HUES48 (cell line): ENCODE measurements around the gene FANCC.

Experiments
- H3K27ac ChIP-seq: one replicate; pipeline ENCODE4 v1.7.0; 2013; ENCODE audit warnings: low read depth, low read length, inconsistent platforms
- H3K27me3 ChIP-seq: 2 replicates; pipeline ENCODE4 v1.6.1; 2013; ENCODE audit warnings: mild to moderate bottlenecking, low read length; ENCODE audit not compliant: control insufficient read depth, insufficient read depth
- H3K36me3 ChIP-seq: 2 replicates; pipeline ENCODE4 v1.6.1; 2013; ENCODE audit warnings: low read length; ENCODE audit not compliant: control insufficient read depth, insufficient read depth
- H3K4me1 ChIP-seq: 2 replicates; pipeline ENCODE4 v1.6.1; 2013; ENCODE audit warnings: mild to moderate bottlenecking, low read length; ENCODE audit not compliant: control insufficient read depth, insufficient read depth
- H3K4me3 ChIP-seq: 2 replicates; pipeline ENCODE4 v1.5.1; 2013; ENCODE audit warnings: mild to moderate bottlenecking, low read depth, low read length
- H3K9ac ChIP-seq: 2 replicates; pipeline ENCODE4 v1.6.1; 2013; ENCODE audit warnings: mild to moderate bottlenecking, low read depth, low read length, moderate library complexity
- H3K9me3 ChIP-seq: 2 replicates; pipeline ENCODE4 v1.6.1; 2013; ENCODE audit warnings: low read length; ENCODE audit not compliant: control insufficient read depth, insufficient read depth

Gene FANCC

GRCh38 chr9:95098391-95098921, 219.1 kb downstream of the FANCC start:
- H3K9ac ChIP-seq, result no peak overlapping the region
- H3K27ac ChIP-seq, result no peak overlapping the region
- no peaks in the 10 kb centered on the region for H3K9me3 ChIP-seq
- H3K4me3 ChIP-seq, result no peak overlapping the region
- H3K4me1 ChIP-seq, result peaks cover 12% of the 10 kb centered on the region
- no peaks in the 10 kb centered on the region for H3K36me3 ChIP-seq
- H3K27me3 ChIP-seq, result no peaks in the 10 kb centered on the region

- no peaks in the 10 kb centered on the region for H3K27me3 ChIP-seq
- H3K9me3 ChIP-seq, result no peaks in the 10 kb centered on the region
- no peak overlapping the region for H3K4me3 ChIP-seq
- H3K27ac ChIP-seq, result no peak overlapping the region
- H3K9ac ChIP-seq, result no peak overlapping the region
- H3K36me3 ChIP-seq, result no peaks in the 10 kb centered on the region
- peaks cover 16% of the 10 kb centered on the region for H3K4me1 ChIP-seq
Observed at GRCh38 chr9:95097279-95097678, 220.2 kb downstream of the FANCC start.

- Histone ChIP-seq H3K4me1 (peaks cover 19% of the 10 kb centered on the region), H3K27ac (no peak overlapping the region)
Observed at GRCh38 chr9:95096807-95097206, 220.7 kb downstream of the FANCC start.

GRCh38 chr9:95096381-95096780, 221.1 kb downstream of the FANCC start:
- no peak overlapping the region for H3K27ac ChIP-seq
- H3K9me3 ChIP-seq, result no peaks in the 10 kb centered on the region
- H3K36me3 ChIP-seq, result no peaks in the 10 kb centered on the region
- no peak overlapping the region for H3K4me3 ChIP-seq
- no peaks in the 10 kb centered on the region for H3K27me3 ChIP-seq
- H3K9ac ChIP-seq, result no peak overlapping the region
- peaks cover 23% of the 10 kb centered on the region for H3K4me1 ChIP-seq

More at GRCh38 chr9:95096807-95097206, 220.7 kb downstream of the FANCC start:
- Histone ChIP-seq H3K9ac (no peak overlapping the region), H3K4me3 (no peak overlapping the region), H3K9me3 (no peaks in the 10 kb centered on the region), H3K36me3 (no peaks in the 10 kb centered on the region), H3K27me3 (no peaks in the 10 kb centered on the region)

GRCh38 chr9:95095641-95096355, 221.7 kb downstream of the FANCC start:
- no peaks in the 10 kb centered on the region for H3K9me3 ChIP-seq
- no peak overlapping the region for H3K4me3 ChIP-seq
- no peak overlapping the region for H3K9ac ChIP-seq
- no peaks in the 10 kb centered on the region for H3K27me3 ChIP-seq
- H3K27ac ChIP-seq, result no peak overlapping the region
- H3K36me3 ChIP-seq, result no peaks in the 10 kb centered on the region
- peaks cover 25% of the 10 kb centered on the region for H3K4me1 ChIP-seq

GRCh38 chr9:95094002-95094401, 223.5 kb downstream of the FANCC start:
- Histone ChIP-seq H3K27ac (no peak overlapping the region), H3K9ac (no peak overlapping the region), H3K27me3 (no peaks in the 10 kb centered on the region), H3K36me3 (no peaks in the 10 kb centered on the region), H3K4me3 (no peak overlapping the region), H3K9me3 (no peaks in the 10 kb centered on the region), H3K4me1 (peaks cover 25% of the 10 kb centered on the region)

GRCh38 chr9:95093586-95093985, 223.9 kb downstream of the FANCC start:
- H3K27ac ChIP-seq, result no peak overlapping the region
- H3K9me3 ChIP-seq, result no peaks in the 10 kb centered on the region
- H3K9ac ChIP-seq, result no peak overlapping the region
- H3K4me1 ChIP-seq, result peaks cover 25% of the 10 kb centered on the region
- H3K4me3 ChIP-seq, result no peak overlapping the region
- H3K36me3 ChIP-seq, result no peaks in the 10 kb centered on the region
- H3K27me3 ChIP-seq, result no peaks in the 10 kb centered on the region

- no peaks in the 10 kb centered on the region for H3K9me3 ChIP-seq
- H3K27me3 ChIP-seq, result no peaks in the 10 kb centered on the region
- H3K27ac ChIP-seq, result peak overlapping the region; percentile 65
- no peaks in the 10 kb centered on the region for H3K36me3 ChIP-seq
- H3K9ac ChIP-seq, result peak overlapping the region; percentile 20; the same call in 1 of the 2 replicates
- peaks cover 25% of the 10 kb centered on the region for H3K4me1 ChIP-seq
- H3K4me3 ChIP-seq, result no peak overlapping the region
Observed at GRCh38 chr9:95092262-95093072, 225.0 kb downstream of the FANCC start.

- Histone ChIP-seq H3K9me3 (no peaks in the 10 kb centered on the region), H3K27me3 (no peaks in the 10 kb centered on the region), H3K36me3 (no peaks in the 10 kb centered on the region), H3K4me1 (peaks cover 25% of the 10 kb centered on the region), H3K4me3 (no peak overlapping the region), H3K9ac (no peak overlapping the region), H3K27ac (peak overlapping the region; percentile 65)
Observed at GRCh38 chr9:95091601-95092261, 225.8 kb downstream of the FANCC start.

- peaks cover 25% of the 10 kb centered on the region for H3K4me1 ChIP-seq
- no peak overlapping the region for H3K4me3 ChIP-seq
- no peak overlapping the region for H3K27ac ChIP-seq
- H3K36me3 ChIP-seq, result no peaks in the 10 kb centered on the region
- H3K9ac ChIP-seq, result no peak overlapping the region
- no peaks in the 10 kb centered on the region for H3K27me3 ChIP-seq
- H3K9me3 ChIP-seq, result no peaks in the 10 kb centered on the region
Observed at GRCh38 chr9:95090871-95091577, 226.5 kb downstream of the FANCC start.
